ENCODE data around the gene PPP2R2D.

Gene PPP2R2D

DNA sequence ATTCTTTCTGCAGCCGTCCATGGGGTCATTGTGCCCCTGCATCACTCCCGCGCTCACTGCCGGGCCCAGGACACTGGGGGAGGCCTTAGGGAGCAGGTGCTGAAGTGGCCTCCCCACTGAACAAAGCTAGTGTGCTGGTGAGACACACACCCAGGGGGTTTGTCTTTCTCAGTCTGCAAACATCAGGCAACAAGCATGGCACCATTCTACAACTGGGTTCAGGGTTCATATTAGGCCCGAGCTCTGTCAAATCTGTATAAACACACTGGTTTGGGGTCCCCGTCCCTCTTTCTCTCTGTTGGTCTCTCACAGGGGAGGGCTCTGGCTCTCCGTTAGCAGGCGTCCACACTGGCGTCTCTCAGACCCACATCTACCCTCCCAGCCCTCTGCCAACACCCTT, 11.1 kb upstream of the PPP2R2D start:
- DNase-seq (ENCODE audit: low read depth): no peak

DNA sequence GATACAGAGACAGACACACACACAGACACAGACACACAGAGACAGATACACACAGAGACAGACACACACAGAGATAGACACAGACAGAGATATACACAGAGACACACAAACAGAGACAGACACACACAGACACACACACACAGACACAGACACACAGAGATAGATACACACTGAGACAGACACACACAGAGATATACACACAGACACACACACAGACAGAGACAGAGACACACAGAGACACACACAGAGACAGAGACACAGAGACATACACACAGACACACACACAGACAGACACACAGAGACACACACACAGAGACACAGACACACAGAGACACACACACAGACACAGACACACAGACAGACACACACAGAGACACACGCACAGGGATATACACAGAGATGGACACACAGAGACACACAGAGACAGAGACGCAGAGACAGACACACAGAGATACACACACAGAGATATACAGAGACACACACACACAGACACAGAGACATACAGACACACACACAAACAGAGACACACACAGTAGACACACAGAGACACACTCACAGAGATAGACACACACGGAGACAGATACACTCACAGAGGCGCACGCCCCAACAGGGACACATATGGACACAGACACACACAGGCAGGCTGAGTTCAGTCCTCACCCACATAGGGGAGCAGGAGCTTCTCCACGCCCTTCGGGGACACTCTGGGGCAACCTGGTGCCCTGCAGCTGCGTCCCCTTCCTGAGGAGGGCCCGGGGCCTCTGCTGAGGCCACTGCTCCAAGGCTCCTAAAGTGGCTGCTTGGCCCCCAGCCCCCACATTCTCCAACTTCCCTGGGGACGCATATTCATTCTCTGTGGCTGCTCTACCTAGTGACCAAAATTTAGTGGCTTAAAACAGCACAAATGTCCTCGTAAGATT, 10.3 kb upstream of the PPP2R2D start:
- DNase-seq (ENCODE audit: low read depth): no peak

DNA sequence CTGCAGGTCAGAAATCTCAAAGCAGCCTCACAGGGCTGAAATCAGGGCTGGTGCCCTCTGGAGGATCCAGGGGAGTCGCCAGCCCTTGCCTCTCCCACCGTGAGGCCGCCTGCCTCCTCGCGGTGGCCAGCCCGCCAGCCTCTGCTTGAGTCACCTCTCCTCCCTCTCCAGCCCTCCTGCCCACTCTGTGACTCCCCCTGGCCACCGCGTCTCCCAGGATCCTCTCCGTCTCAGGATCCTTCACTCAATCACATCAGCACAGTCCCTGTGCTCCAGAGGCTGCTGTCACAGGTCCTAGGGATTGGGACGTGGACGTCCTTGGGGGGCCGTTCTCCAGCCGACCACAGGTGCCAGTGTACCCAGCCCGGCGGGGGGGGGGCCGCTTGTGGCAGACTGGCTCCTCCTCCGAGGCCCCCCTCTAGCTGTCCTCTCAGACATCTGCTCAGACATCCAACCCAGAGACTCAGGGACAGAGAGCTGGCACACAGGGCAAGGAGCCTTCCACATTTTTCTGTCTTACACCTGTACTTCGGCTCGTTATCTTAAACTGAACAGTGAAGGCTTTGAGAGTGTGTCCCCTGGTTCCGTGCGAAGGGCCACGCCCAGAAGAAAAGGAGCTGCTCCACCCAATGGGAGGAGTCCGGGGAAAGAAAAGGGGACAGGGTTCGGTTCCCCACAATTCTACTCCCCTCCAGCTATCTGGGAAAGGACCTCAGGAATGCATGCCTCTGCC, 9.4 kb upstream of the PPP2R2D start:
- no peak for DNase-seq (ENCODE audit: low read depth)

DNA sequence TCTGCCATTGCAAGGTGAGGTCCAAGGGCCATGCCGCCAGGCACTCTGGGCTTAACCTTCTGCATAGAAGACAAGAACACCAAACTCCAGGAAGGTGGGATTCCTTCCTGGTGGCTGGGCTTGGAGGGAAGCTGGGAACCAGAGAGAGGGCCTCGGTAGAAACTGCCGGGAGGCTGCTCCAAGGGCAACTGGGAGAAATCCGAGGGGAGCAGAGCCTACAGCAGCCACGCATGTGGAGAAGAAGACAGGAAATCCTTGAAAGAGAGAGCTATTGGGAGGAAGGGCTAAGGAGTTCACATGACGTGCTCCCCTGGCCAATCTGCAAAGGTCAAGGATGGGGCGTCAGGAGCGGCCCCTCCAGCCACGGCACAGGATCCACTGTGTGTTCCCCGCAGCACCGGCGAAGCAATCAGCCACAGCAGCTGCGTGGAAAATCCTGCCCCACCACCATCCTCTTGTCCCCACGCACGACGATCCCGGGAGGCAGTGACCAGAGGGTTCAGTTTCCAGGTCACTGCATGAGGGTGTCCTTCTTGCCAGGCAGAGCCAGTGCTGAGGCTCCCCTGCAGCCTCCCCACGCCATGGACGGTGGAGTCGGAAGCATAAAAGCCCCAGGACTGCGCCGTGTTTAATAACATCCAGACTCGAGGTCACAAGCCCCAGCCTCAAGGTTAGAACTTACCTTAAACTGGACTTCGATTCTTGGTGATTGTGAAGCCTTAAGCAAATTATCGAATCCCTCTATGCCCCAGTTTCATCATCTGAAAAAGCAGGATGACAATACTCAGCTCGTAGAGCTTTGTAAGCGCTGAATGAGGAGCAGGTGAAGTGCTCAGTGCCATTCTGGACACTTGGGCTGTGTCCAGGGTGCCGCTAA, 8.6 kb upstream of the PPP2R2D start:
- DNase-seq (ENCODE audit: low read depth): no peak

DNA sequence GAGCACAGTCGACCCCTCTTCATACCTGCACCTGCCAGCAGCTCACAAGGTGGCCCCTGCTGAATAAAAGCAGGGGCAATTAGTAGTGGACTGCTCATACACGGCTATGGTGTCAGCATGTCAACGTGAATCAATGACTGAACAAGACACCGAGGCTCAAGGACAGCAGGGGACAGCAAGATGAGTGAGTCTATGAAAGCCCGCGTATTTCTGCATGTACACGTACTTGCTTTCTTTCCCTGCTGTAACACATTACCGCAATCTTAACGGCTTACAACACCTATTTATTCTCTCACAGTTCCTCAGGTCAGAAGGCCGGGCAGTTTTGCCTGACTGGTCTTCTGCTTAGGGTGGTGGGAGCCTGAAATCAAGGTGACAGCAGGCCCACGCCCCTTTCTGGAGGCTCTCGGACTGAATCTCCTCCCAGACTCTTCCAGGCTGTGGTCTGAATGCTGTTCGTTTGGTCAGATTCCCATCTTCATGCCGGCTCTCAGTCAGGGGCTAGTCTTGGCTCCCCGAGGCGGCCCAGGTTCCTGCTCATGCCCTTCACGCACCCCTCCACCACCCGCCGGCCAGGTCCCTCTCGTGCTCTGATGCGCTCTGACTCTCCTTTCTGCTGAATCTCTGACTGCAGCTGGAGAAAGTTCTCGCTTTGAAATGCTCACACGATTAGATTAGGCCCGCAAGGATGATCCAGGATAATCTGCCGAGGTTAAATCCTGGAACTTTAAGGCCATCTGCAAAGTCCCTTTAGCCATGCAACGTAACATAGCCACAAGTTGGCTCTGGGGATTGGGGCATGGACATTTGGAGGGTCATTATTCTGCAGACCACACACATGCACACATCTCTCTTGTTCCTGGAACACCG, 7.8 kb upstream of the PPP2R2D start:
- DNase-seq (ENCODE audit: low read depth): no peak

DNA sequence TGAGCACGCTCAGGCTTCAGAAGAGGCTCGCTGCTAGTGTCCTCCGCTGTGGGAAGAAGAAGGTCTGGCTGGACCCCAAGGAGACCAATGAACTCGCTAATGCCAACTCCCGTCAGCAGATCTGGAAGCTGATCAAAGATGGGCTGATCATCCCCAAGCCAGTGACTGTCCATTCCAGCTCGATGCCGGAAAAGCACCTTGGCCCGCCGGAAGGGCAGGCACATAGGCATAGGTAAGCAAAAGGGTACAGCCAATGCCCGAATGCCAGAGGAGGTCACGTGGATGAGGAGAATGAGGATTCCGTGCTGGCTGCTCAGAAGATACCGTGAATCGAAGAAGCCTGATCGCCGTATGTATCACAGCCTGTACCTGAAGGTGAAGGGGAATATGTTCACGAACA, 5.7 kb upstream of the PPP2R2D start:
- no peak for DNase-seq (ENCODE audit: low read depth)

DNA sequence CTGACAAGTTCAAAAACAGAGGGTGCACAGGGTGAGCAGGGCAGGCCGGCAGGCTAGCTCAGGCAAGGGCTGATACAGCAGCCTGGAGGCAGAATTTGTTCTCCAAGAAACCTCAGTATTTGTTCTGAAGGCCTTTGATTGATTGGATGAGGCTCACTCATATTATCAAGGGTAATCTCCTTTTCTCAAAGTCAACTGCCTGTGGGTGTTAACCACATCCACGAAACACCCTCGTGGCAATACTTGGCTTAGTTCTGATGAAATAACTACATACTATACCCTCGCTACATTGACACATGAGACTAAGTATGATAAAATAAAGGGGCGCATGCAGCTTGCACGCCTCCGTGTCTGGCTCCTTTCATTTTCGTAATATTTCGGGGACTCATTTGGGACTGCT, 4.4 kb upstream of the PPP2R2D start:
- DNase-seq (ENCODE audit: low read depth): no peak

DNA sequence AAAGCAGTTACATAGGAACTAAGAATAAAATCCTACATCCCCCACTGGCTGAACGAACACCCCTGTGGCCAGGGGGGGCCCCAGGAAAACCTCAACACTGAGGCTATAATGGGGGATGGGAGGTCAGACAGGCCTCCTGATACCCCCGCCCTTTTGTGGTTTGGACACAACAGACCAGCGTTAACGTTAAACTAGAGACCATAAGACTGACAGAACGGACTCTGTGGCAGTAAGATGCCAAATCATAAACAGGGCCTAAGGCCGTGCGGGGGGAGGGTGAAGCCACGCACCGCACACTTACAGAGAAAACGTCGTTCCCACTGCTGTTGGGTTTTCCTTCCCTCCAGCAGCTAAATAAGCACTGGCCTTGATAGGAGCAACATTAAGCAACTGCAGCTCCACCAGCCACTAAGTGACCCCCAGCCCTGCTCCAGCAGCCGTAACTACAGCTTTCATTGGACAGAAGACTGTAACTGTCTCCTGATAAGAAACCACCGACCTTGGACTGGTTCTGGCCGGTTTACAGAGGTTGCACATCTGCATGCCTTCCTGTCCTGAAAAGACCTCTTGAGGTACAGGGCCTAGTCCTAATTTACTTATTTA, 3.4 kb upstream of the PPP2R2D start:
- DNase-seq (ENCODE audit: low read depth): no peak

DNA sequence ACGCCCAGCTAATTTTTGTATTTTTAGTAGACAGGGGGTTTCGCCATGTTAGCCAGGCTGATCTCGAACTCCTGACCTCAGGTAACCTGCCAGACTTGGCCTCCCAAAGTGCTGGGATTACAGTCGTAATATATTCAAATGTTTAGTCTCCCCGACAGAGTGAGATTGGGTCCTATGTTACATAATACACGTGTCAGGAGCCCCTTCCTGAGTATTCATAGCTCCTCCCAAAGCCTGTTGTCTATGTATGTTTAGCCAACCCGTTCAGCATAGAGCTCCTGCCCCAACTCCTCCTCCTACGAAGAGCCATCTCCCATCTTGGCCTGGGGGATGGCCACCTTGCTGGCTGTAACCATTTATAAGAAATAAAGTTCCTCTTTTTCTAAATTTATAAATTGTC, 2.7 kb upstream of the PPP2R2D start:
- no peak for DNase-seq (ENCODE audit: low read depth)

DNA sequence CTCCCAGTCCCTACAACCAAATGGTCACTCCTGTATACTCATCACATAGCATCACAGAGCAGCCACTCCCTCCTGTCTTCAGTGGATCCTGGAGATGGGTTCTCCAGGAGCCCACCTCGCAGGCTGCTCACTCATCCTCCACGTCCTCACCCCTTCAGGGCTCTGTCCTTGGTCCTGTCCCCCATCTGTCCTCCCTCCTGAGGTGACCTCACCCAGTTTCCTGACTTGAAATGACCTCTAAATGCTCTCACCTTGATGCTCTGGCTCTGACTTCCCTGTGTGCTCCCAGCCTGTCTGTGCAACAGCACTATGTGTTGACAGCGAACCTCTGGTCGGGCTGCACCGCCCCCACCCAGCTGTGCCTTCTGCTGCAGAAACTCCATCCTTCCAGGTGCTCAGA, 2.1 kb upstream of the PPP2R2D start:
- DNase-seq (ENCODE audit: low read depth): no peak

DNA sequence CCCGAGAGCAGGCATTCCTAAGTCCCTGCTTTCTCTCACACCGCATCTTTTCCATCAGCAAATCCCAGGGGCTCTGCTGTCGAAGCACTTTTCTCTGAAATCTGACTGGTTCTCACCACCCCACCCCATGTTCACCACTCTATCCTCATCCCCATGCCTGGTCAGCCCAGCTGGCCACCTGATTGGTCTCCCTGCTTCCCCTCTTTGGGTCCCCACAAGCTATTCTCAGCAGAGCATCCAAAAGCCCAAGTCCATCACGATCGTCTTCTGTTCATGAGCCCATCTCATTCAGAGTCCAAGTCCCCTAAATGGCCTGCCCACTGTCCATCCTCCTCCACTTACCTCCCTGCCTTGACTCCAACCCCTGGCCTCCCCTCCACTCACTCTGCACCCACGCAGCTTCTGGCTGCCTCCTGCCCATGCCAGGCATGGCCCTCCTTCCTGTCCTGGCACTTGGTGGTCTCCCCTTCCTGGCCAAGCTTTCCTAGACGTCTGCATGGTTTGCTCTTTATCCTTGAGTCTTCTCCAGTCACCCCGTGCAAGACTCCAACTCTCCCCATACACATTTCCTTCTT, 1.6 kb upstream of the PPP2R2D start:
- DNase-seq (ENCODE audit: low read depth): no peak

DNA sequence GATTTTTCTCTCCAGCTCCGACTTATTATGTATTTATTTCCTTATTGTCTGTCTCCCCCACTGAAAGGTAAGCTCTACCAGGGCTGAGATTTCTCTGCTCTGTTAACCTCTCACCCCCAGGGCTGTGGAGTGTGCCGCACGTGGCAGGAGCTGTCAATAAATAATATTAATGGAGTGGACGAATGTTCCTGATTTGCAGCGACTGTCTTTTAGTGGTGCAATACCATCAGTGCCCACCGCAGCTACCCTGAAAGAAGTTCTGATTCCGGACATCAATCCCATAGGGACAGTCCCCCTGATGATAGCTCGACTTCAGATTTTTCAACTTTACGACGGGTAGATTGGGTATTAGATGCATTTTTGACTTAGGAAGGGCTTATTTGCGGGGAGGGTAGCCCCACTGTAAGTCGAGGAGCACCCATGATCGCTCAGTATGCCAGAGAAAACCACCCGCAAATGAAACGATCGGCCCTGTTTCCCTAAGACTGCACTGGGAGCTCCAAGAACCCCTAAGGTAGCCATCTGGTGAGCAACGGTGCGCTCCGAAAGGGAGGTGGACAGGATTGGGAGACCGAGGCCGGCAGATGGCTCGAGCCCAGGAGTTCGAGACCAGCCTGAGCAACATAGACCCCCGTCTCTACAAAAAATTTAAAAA, 986 bp upstream of the PPP2R2D start:
- no peak for DNase-seq (ENCODE audit: low read depth)

DNA sequence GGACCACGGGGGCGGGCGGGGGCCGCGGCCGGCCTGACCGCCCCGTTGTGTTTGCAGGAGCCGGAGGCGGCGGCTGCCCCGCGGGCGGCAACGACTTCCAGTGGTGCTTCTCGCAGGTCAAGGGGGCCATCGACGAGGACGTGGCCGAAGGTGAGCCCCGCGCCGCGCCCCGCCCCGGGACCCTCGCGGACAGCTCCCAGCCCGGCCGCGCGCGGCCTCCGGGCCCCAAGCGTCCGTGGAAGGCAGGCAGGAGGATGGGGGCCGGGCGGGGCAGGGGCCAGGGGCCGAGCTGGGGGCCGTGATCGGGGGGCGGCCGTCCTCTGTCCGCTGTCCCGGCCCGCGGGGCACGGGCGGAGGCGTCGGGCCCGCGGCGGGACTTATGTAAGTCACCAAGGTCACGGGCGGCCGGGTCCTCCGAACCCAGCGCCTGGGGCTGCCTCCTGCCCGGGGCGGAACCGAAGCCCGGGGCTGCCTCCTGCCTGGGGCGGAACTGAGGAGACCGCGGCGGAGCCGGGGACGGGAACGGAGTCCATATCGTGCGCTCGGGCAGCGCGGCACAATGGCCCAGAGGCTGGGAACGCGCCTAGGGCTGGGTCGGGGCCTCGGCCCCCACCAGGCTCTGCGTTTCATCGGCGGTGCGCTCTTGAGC, 497 bp downstream of the PPP2R2D start:
- DNase-seq (ENCODE audit: low read depth): peak; percentile 35

DNA sequence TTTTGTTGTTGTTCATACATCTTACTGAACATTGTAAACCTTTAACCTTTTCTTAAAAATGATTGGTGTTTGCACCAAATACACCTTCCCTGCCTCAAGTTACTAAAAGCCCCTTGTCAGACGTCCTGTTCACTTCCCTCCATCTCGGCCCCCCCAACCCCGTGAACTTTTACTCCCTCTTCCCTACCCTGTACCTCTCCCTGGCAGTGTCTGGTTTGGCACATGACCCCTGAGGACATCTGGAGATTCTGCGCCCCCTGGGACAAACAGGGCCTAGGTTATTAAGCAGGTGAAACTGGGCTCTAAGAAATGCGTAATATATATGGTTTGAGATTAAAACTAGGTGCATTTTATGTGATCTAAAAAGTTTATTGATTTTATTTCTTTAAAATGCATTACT, 1.4 kb downstream of the PPP2R2D start:
- no peak for DNase-seq (ENCODE audit: low read depth)

DNA sequence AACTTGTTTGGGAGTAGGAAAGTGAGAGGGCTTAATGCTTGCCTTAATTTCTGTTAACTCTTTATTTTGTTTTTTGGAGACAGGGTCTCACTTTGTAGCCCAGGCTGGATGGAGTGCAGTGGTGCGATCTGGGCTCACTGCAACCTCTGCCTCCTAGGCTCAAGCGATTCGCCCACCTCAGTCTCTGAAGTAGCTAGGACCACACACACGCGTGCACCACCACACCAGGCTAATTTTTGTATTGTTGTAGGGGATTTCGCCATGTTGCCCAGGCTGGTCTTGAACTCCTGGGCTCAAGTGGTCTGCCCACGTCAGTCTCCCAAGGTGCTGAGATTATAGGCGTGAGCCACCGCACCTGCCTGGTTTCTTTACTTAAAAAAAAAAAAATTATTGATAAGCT, 1.9 kb downstream of the PPP2R2D start:
- no peak for DNase-seq (ENCODE audit: low read depth)

DNA sequence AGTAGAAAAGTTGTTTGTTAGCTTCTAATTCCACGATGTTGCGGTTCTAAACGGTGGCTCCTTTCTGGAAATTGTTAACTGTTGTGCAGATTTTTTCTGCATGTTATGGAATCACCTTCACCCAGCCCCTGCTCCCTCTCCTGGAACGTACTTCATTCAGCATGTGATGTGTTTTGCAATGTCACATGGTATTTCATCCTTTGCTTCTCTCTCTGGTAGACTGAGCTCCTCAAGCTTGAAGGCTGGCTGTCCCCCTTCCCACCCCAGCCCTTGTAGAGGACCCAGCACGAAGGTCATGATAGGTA, 4.4 kb downstream of the PPP2R2D start:
- no peak for DNase-seq (ENCODE audit: low read depth)

DNA sequence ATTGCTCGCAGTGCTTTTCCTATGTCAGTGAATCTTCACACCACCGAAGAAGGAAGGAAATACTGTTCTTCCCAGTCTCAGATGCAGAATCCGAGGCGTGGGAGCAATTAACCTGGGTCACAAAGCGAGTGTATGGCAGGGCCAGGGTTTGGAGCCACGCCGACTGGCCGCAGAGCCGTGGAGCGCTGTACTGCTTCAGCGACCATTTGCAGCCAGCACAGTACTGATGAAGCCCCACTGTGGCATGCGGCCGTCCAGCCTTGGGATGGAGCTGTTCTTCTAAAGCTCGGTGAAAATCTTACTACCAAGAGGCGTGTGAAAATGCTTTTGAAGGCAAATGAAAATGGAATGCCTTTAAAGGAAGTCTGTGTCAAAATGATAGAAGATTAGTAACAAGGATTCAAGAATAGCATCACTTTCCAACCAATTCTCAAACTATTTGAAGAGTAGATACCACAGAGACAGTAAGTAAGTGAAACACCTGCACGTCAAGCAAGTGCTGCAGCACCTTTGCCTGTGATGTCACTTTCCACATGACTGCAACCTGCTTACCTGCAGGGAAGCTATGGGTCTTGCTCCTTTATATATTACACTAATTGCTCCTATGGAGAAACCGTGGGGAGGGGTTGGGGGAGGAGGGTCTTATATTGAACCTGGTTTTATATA, 4.9 kb downstream of the PPP2R2D start:
- no peak for DNase-seq (ENCODE audit: low read depth)

DNA sequence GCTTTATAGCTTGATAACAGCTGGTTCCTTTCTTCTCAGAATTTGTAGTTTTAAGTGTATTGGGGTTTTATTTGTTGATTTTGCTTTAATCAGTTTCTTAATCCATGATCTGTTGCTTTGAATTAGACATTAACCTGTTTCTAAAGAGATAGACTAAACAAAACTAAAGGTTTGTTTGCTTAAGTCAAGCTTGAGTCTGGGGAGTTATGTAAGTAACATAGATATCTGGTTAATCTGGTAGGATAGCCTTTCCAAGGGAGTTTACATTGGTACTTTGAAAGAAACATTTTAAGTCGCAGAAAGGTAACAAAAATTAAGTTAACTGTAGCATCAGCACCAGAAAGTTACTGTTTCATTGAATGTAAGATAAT, 5.4 kb downstream of the PPP2R2D start:
- no peak for DNase-seq (ENCODE audit: low read depth)

DNA sequence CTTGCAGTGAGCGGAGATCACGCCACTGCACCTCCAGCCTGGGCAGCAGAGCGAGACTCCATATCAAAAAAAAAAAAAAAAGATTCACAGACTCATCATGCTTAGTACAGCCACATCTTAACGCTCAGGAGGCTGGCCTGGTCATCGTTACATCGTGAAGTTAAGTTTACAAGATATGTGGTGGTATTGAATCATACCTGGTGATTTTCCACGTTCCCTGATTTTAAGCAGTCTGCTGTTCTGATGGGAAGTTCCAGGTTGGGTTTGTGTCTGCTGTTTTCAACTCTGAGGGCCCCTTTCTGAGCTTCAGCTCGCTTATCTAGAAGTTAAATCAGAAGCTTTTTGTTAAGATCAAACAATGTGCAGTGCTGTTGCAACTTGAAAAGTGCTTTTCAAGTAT, 6.9 kb downstream of the PPP2R2D start:
- DNase-seq (ENCODE audit: low read depth): no peak

Measured in iris pigment epithelial cell (primary cell).